ENCODE data around the gene NUP153. TPM values are rescaled to one million over a fixed set of nuclear protein-coding genes. Genes with fewer than 3 reads are reported as not detected.

Gene NUP153
- total RNA-seq, 3 donors from 2014 or later (not counting 1 experiment from before 2014, with no cell fraction given) = 67.5 to 74.9 (median 68.0) TPM

- Histone ChIP-seq H3K4me1 (ENCODE audit: control insufficient read depth, insufficient read depth, low read length) (no peaks in the 10 kb centered on the region), H3K4me3 (ENCODE audit: low read length) (no peak overlapping the region), H3K27ac (ENCODE audit: low read length) (no peak overlapping the region), H3K9me3 (ENCODE audit: control insufficient read depth, insufficient read depth, low read length) (no peaks in the 10 kb centered on the region), H3K36me3 (ENCODE audit: control insufficient read depth, insufficient read depth, low read length) (peaks cover 64% of the 10 kb centered on the region), H3K27me3 (ENCODE audit: control insufficient read depth, insufficient read depth, low read length) (no peaks in the 10 kb centered on the region)
- Mint-ChIP-seq H3K36me3 (peaks cover 16% of the 10 kb centered on the region), H3K27ac (peak overlapping the region in 1 of 2 donors; percentile 10), H3K9me3 (no peaks in the 10 kb centered on the region), H3K4me3 (no peak overlapping the region), H3K4me1 (peaks cover 22 to 30% of the 10 kb centered on the region in 2 donors), H3K27me3 (ENCODE audit: low read depth in 2 of 2) (no peaks in the 10 kb centered on the region)
- 100% methylated on average over 4 of the region's 5 CpGs for WGBS (ENCODE audit: insufficient coverage)
- ATAC-seq = no peak
- intact Hi-C loops (cut with micrococcal nuclease) = no loop called here
- no peak for DNase-seq
- no peak for TF ChIP-seq CTCF (IDR thresholded peaks at IDR 0.05)
Observed at GRCh38 chr6:17622144-17622543, 84.6 kb downstream of the NUP153 start.

- peaks cover 60% of the 10 kb centered on the region for H3K36me3 ChIP-seq (ENCODE audit: control insufficient read depth, insufficient read depth, low read length)
- no peak for ATAC-seq
- H3K36me3 Mint-ChIP-seq = peaks cover 26% of the 10 kb centered on the region
- intact Hi-C loops (cut with micrococcal nuclease) = no loop called here
- DNase-seq = no peak
- no peaks in the 10 kb centered on the region for H3K27me3 ChIP-seq (ENCODE audit: control insufficient read depth, insufficient read depth, low read length)
- TF ChIP-seq CTCF (IDR thresholded peaks at IDR 0.05) = no peak
- H3K27ac ChIP-seq (ENCODE audit: low read length) = no peak overlapping the region
- 95% methylated on average over 1 of the region's 2 CpGs for WGBS (ENCODE audit: insufficient coverage)
- H3K9me3 Mint-ChIP-seq = no peaks in the 10 kb centered on the region
- no peaks in the 10 kb centered on the region for H3K4me1 ChIP-seq (ENCODE audit: control insufficient read depth, insufficient read depth, low read length)
- H3K4me1 Mint-ChIP-seq = peaks cover 22 to 30% of the 10 kb centered on the region in 2 donors
- H3K27ac Mint-ChIP-seq = peak overlapping the region in 1 of 2 donors; percentile 52
- no peaks in the 10 kb centered on the region for H3K9me3 ChIP-seq (ENCODE audit: control insufficient read depth, insufficient read depth, low read length)
- peak overlapping the region; percentile 1 for H3K4me3 Mint-ChIP-seq
- no peak overlapping the region for H3K4me3 ChIP-seq (ENCODE audit: low read length)
- H3K27me3 Mint-ChIP-seq (ENCODE audit: low read depth in 2 of 2) = no peaks in the 10 kb centered on the region
Observed at GRCh38 chr6:17621003-17621402, 85.7 kb downstream of the NUP153 start.

GRCh38 chr6:17615794-17616193 is 90.9 kb downstream of the NUP153 start:
- Mint-ChIP-seq H3K4me3 (no peak overlapping the region), H3K27me3 (ENCODE audit: low read depth in 2 of 2) (no peaks in the 10 kb centered on the region), H3K9me3 (no peaks in the 10 kb centered on the region), H3K27ac (no peak overlapping the region), H3K36me3 (peaks cover 13% of the 10 kb centered on the region), H3K4me1 (peaks cover 12 to 14% of the 10 kb centered on the region in 2 donors)
- Histone ChIP-seq H3K27me3 (ENCODE audit: control insufficient read depth, insufficient read depth, low read length) (no peaks in the 10 kb centered on the region), H3K27ac (ENCODE audit: low read length) (no peak overlapping the region), H3K4me3 (ENCODE audit: low read length) (no peak overlapping the region), H3K36me3 (ENCODE audit: control insufficient read depth, insufficient read depth, low read length) (peaks cover 43% of the 10 kb centered on the region), H3K9me3 (ENCODE audit: control insufficient read depth, insufficient read depth, low read length) (no peaks in the 10 kb centered on the region), H3K4me1 (ENCODE audit: control insufficient read depth, insufficient read depth, low read length) (no peaks in the 10 kb centered on the region)
- intact Hi-C loops (cut with micrococcal nuclease) = no loop called here
- DNase-seq (no peak), ATAC-seq (no peak)
- TF ChIP-seq CTCF (IDR thresholded peaks at IDR 0.05) = no peak
- 94% methylated on average over 3 of the region's 4 CpGs for WGBS (ENCODE audit: insufficient coverage)

GRCh38 chr6:17612048-17612447 is 94.7 kb downstream of the NUP153 start:
- no peaks in the 10 kb centered on the region for H3K9me3 ChIP-seq (ENCODE audit: control insufficient read depth, insufficient read depth, low read length)
- H3K27me3 ChIP-seq (ENCODE audit: control insufficient read depth, insufficient read depth, low read length) = no peaks in the 10 kb centered on the region
- H3K4me3 Mint-ChIP-seq = no peak overlapping the region
- no peak overlapping the region for H3K4me3 ChIP-seq (ENCODE audit: low read length)
- intact Hi-C loops (cut with micrococcal nuclease) = no loop called here
- peaks cover 0 to 14% of the 10 kb centered on the region in 2 donors for H3K4me1 Mint-ChIP-seq
- ATAC-seq (no peak), DNase-seq (no peak)
- 78% methylated on average over 4 of the region's 4 CpGs for WGBS (ENCODE audit: insufficient coverage)
- peaks cover 61% of the 10 kb centered on the region for H3K36me3 ChIP-seq (ENCODE audit: control insufficient read depth, insufficient read depth, low read length)
- H3K27me3 Mint-ChIP-seq (ENCODE audit: low read depth in 2 of 2) = no peaks in the 10 kb centered on the region
- no peaks in the 10 kb centered on the region for H3K4me1 ChIP-seq (ENCODE audit: control insufficient read depth, insufficient read depth, low read length)
- peak overlapping the region; percentile 41 to 82 for H3K27ac Mint-ChIP-seq
- peaks cover 15% of the 10 kb centered on the region for H3K36me3 Mint-ChIP-seq
- H3K9me3 Mint-ChIP-seq = no peaks in the 10 kb centered on the region
- TF ChIP-seq CTCF (IDR thresholded peaks at IDR 0.05) = no peak
- no peak overlapping the region for H3K27ac ChIP-seq (ENCODE audit: low read length)

Data from natural killer cell (primary cell).